Effector memory CD4-positive, alpha-beta T cell (primary cell): ENCODE measurements around the gene CNTN6.
"Not testable (repeated sequence)": the region's sequence is repeated elsewhere in the genome, so short reads cannot be mapped to it uniquely, and the experiment has no call there.

Experiments
- DNase-seq, 3 donors: peaks; one replicate each; pipeline ENCODE4 v3.0.0-alpha.2; 2020
- H3K27ac ChIP-seq: 2 replicates; pipeline ENCODE4 v1.7.0; 2013; ENCODE audit warnings: mild to moderate bottlenecking, low read length, moderate library complexity; ENCODE audit not compliant: insufficient read depth, poor library complexity, severe bottlenecking
- H3K27me3 ChIP-seq: replicated peaks from 2 replicates; pipeline ENCODE4 v1.7.0; 2013; ENCODE audit warnings: mild to moderate bottlenecking, low read length; ENCODE audit not compliant: insufficient read depth, control insufficient read depth, poor library complexity, severe bottlenecking
- H3K36me3 ChIP-seq: 2 replicates; pipeline ENCODE4 v1.7.0; 2013; ENCODE audit warnings: mild to moderate bottlenecking, low read length, moderate library complexity; ENCODE audit not compliant: control insufficient read depth, insufficient read depth
- H3K4me1 ChIP-seq: 2 replicates; pipeline ENCODE4 v1.7.0; 2013; ENCODE audit warnings: low read length, mild to moderate bottlenecking; ENCODE audit not compliant: control insufficient read depth, insufficient read depth, poor library complexity, severe bottlenecking
- H3K4me3 ChIP-seq: 2 replicates; pipeline ENCODE4 v1.7.0; 2013; ENCODE audit warnings: low read length, low read depth, mild to moderate bottlenecking; ENCODE audit not compliant: insufficient read depth, poor library complexity, severe bottlenecking
- H3K9me3 ChIP-seq: 2 replicates; pipeline ENCODE4 v1.7.0; 2013; ENCODE audit warnings: mild to moderate bottlenecking, low read length, moderate library complexity; ENCODE audit not compliant: control insufficient read depth

The CNTN6 gene

GRCh38 chr3:1374471-1374870, 281.6 kb downstream of the CNTN6 start:
- Histone ChIP-seq H3K27ac (no peak overlapping the region), H3K4me3 (no peak overlapping the region), H3K9me3 (no peaks in the 10 kb centered on the region), H3K27me3 (no peaks in the 10 kb centered on the region), H3K4me1 (no peaks in the 10 kb centered on the region), H3K36me3 (no peaks in the 10 kb centered on the region)
- DNase-seq = no peak

- no peak for DNase-seq
- H3K27ac ChIP-seq = no peak overlapping the region
- H3K4me1 ChIP-seq = no peaks in the 10 kb centered on the region
- H3K4me3 ChIP-seq = no peak overlapping the region
- H3K9me3 ChIP-seq = no peaks in the 10 kb centered on the region
- no peaks in the 10 kb centered on the region for H3K27me3 ChIP-seq
- no peaks in the 10 kb centered on the region for H3K36me3 ChIP-seq
Measured at GRCh38 chr3:1375145-1375544, 282.3 kb downstream of the CNTN6 start.

GRCh38 chr3:1380926-1381646, 288.3 kb downstream of the CNTN6 start:
- Histone ChIP-seq H3K9me3 (no peaks in the 10 kb centered on the region), H3K36me3 (no peaks in the 10 kb centered on the region), H3K27ac (no peak overlapping the region), H3K4me1 (no peaks in the 10 kb centered on the region), H3K4me3 (no peak overlapping the region), H3K27me3 (no peaks in the 10 kb centered on the region)
- DNase-seq = no peak

GRCh38 chr3:1381647-1382036, 288.8 kb downstream of the CNTN6 start:
- no peak overlapping the region for H3K4me3 ChIP-seq
- H3K9me3 ChIP-seq = no peaks in the 10 kb centered on the region
- H3K36me3 ChIP-seq = no peaks in the 10 kb centered on the region
- H3K27me3 ChIP-seq = no peaks in the 10 kb centered on the region
- H3K4me1 ChIP-seq = no peaks in the 10 kb centered on the region
- DNase-seq = no peak
- no peak overlapping the region for H3K27ac ChIP-seq

GRCh38 chr3:1387396-1387905, 294.6 kb downstream of the CNTN6 start:
- H3K4me3 ChIP-seq, H3K27me3 ChIP-seq, H3K4me1 ChIP-seq, H3K9me3 ChIP-seq, H3K27ac ChIP-seq, H3K36me3 ChIP-seq, DNase-seq: not testable (repeated sequence)

- no peaks in the 10 kb centered on the region for H3K27me3 ChIP-seq
- H3K4me3 ChIP-seq = no peak overlapping the region
- H3K9me3 ChIP-seq = no peaks in the 10 kb centered on the region
- no peaks in the 10 kb centered on the region for H3K36me3 ChIP-seq
- no peaks in the 10 kb centered on the region for H3K4me1 ChIP-seq
- H3K27ac ChIP-seq = no peak overlapping the region
- no peak for DNase-seq
Measured at GRCh38 chr3:1394188-1394587, 301.4 kb downstream of the CNTN6 start.

DNA sequence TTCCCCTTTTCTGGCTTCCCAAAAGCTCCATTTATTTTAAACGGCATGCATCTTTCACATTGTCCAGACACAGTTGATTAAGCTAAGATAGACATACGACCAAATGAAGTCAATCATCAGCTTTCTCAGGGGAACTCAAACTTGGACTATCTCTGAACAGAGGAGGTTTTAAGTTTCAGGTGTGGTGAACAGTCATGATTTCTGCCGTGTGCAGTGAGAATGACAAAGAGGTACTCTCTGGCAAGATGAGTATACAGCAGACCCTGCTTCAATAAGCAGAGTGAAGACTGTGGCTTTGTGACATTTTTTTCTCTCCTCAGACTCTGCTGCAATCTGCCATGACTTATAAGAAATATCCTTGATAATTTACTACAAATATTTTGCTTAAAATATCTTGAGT, 307.7 kb downstream of the CNTN6 start:
- DNase-seq = no peak
- Histone ChIP-seq H3K27ac (no peak overlapping the region), H3K9me3 (no peaks in the 10 kb centered on the region), H3K4me1 (no peaks in the 10 kb centered on the region), H3K36me3 (no peaks in the 10 kb centered on the region), H3K27me3 (no peaks in the 10 kb centered on the region), H3K4me3 (no peak overlapping the region)

DNA sequence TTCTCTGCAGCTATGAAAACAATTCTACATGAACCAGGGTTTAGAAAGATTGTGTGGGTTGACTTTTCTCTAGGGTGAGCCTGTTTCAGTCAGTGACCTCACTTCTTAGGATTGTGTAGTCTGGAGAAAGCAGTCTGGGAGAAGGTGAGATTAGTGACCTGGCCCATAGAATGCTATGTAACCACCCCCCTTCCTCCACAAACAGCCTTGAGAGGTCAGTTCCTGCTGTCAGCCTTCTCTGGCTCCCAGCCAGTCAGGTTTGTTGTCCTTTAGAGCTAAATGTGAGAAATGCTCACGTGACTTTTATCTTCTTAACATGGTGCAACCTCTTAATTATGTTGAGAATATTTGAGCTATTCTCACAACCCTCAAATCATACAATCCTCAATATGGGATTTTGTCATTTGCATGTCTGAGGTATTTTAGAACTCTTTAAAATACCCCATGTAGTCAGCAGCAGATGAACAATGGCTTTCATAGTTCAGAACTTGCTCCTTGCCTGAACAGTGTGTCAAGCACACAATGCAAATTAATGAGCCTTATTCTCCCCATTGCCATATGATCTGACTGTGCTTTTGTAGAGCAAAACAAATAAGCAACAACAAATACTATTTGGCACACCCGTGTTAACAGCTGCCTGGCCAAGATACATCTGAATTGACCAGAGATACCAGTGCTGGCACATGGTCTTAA, 311.6 kb downstream of the CNTN6 start:
- H3K27ac ChIP-seq = no peak overlapping the region
- no peaks in the 10 kb centered on the region for H3K4me1 ChIP-seq
- no peaks in the 10 kb centered on the region for H3K27me3 ChIP-seq
- H3K9me3 ChIP-seq = no peaks in the 10 kb centered on the region
- no peaks in the 10 kb centered on the region for H3K36me3 ChIP-seq
- H3K4me3 ChIP-seq = no peak overlapping the region
- DNase-seq = no peak

GRCh38 chr3:1406250-1406649, 313.4 kb downstream of the CNTN6 start:
- Histone ChIP-seq H3K4me1 (no peaks in the 10 kb centered on the region), H3K36me3 (no peaks in the 10 kb centered on the region), H3K27ac (no peak overlapping the region), H3K27me3 (no peaks in the 10 kb centered on the region), H3K9me3 (no peaks in the 10 kb centered on the region), H3K4me3 (no peak overlapping the region)
- DNase-seq = no peak

DNA sequence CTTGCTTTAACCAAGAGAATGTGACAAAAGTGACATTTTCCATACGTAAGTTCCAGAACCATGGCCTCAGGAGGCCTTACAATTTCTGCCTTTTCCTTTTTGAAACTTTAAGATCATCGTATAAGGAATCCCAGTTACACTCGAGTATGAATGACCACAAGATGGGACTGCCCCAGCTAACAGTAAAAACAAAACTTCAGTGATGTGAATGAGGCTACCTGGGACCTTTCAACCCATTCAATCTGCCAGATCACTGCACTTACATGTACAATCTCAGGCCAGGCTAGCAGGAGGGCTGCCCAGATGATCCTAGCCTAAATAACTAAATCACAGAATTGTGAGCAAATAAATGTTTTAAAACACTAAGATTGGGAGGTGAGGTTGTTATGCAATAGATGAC, 328.8 kb downstream of the CNTN6 start:
- DNase-seq = no peak
- H3K36me3 ChIP-seq = no peaks in the 10 kb centered on the region
- peaks cover 3% of the 10 kb centered on the region for H3K9me3 ChIP-seq
- no peaks in the 10 kb centered on the region for H3K27me3 ChIP-seq
- H3K4me1 ChIP-seq = no peaks in the 10 kb centered on the region
- H3K4me3 ChIP-seq = no peak overlapping the region
- no peak overlapping the region for H3K27ac ChIP-seq
